SKM-1 treated with dmso at 0.1 percent for 144 hours (cell line): Measurements from ENCODE around the gene SLC5A6.
A peak's percentile ranks its signal among the peaks of the same experiment; 100 is the strongest.
"Not testable (repeated sequence)": the region's sequence is repeated elsewhere in the genome, so short reads cannot be mapped to it uniquely, and the experiment has no call there.

Experiments
- DNase-seq: peaks from one replicate; lab custom pipeline; 2025; ENCODE audit not compliant: unreplicated experiment; lab: John Stamatoyannopoulos, UW

The SLC5A6 gene

GRCh38 chr2:27208486-27209050 is 3.5 kb downstream of the SLC5A6 start:
- DNase-seq = no peak

GRCh38 chr2:27206346-27206745 is 5.7 kb downstream of the SLC5A6 start:
- no peak for DNase-seq

GRCh38 chr2:27205206-27205605 is 6.9 kb downstream of the SLC5A6 start:
- no peak for DNase-seq

- DNase-seq = no peak
These were observed 7.5 kb downstream of the SLC5A6 start for GRCh38 chr2:27204566-27204965.

- DNase-seq = no peak
These were observed 8.3 kb downstream of the SLC5A6 start for GRCh38 chr2:27203741-27204140.

- DNase-seq = peak; percentile 20
These were observed 9.2 kb downstream of the SLC5A6 start for GRCh38 chr2:27202854-27203253.

- no peak for DNase-seq
These were observed 10.4 kb downstream of the SLC5A6 start for GRCh38 chr2:27201675-27202074.

- no peak for DNase-seq
These were observed 12.8 kb downstream of the SLC5A6 start for GRCh38 chr2:27199241-27199640.

- no peak for DNase-seq
These were observed 13.4 kb downstream of the SLC5A6 start for GRCh38 chr2:27198627-27199026.

GRCh38 chr2:27198068-27198467 is 14.0 kb downstream of the SLC5A6 start:
- DNase-seq = not testable (repeated sequence)

GRCh38 chr2:27195799-27196198 is 16.3 kb downstream of the SLC5A6 start:
- DNase-seq = not testable (repeated sequence)

- DNase-seq = no peak
These were observed 17.3 kb downstream of the SLC5A6 start for GRCh38 chr2:27194538-27195354.

GRCh38 chr2:27191070-27191829 is 20.8 kb downstream of the SLC5A6 start:
- peak; percentile 32 for DNase-seq

GRCh38 chr2:27189989-27190388 is 22.1 kb downstream of the SLC5A6 start:
- DNase-seq = no peak

GRCh38 chr2:27186613-27187345 is 25.3 kb downstream of the SLC5A6 start:
- no peak for DNase-seq

- peak; percentile 83 for DNase-seq
These were observed 26.6 kb downstream of the SLC5A6 start for GRCh38 chr2:27185331-27186026.

GRCh38 chr2:27184115-27184514 is 28.0 kb downstream of the SLC5A6 start:
- DNase-seq = no peak

- DNase-seq = no peak
These were observed 29.7 kb downstream of the SLC5A6 start for GRCh38 chr2:27182346-27182745.

- DNase-seq = no peak
These were observed 32.6 kb downstream of the SLC5A6 start for GRCh38 chr2:27179344-27180000.

GRCh38 chr2:27178469-27178868 is 33.6 kb downstream of the SLC5A6 start:
- DNase-seq = no peak
